Endodermal cell (in vitro differentiated cells): Measurements from ENCODE around the gene TARS1. TPM values are rescaled to one million over a fixed set of nuclear protein-coding genes. Genes with fewer than 3 reads are reported as not detected.

Experiments
- DNase-seq: peaks from one replicate; pipeline ENCODE4 v3.0.0-alpha.2; 2017
- H3K27ac ChIP-seq: 2 replicates; pipeline ENCODE4 v1.5.1; 2013; ENCODE audit warnings: mild to moderate bottlenecking, low read depth, low read length, moderate library complexity
- H3K27me3 ChIP-seq: 2 replicates; pipeline ENCODE4 v1.6.1; 2013; ENCODE audit warnings: mild to moderate bottlenecking, low read length, moderate library complexity; ENCODE audit not compliant: insufficient read depth, control insufficient read depth, poor library complexity, severe bottlenecking
- H3K36me3 ChIP-seq: 2 replicates; pipeline ENCODE4 v1.7.0; 2013; ENCODE audit warnings: mild to moderate bottlenecking, low read length, moderate library complexity; ENCODE audit not compliant: control insufficient read depth, insufficient read depth
- H3K4me1 ChIP-seq: one replicate; pipeline ENCODE4 v1.7.0; 2013; ENCODE audit warnings: low read length; ENCODE audit not compliant: control insufficient read depth, insufficient read depth
- H3K4me3 ChIP-seq: 2 replicates; pipeline ENCODE4 v1.5.1; 2013; ENCODE audit warnings: mild to moderate bottlenecking, low read length, moderate library complexity
- H3K9ac ChIP-seq: 2 replicates; pipeline ENCODE4 v1.6.1; 2013; ENCODE audit warnings: mild to moderate bottlenecking, low read length, moderate library complexity; ENCODE audit not compliant: poor library complexity, severe bottlenecking; ENCODE audit errors: extremely low read depth
- H3K9me3 ChIP-seq: 2 replicates; pipeline ENCODE4 v1.6.1; 2013; ENCODE audit warnings: mild to moderate bottlenecking, low read length, moderate library complexity; ENCODE audit not compliant: control insufficient read depth
- H3K27ac Mint-ChIP-seq: 2 replicates; pipeline ENCODE4 v1.8.0; 2020; ENCODE audit warnings: mixed read lengths
- H3K27me3 Mint-ChIP-seq: 2 replicates; pipeline ENCODE4 v1.8.0; 2021; ENCODE audit warnings: mild to moderate bottlenecking, mixed read lengths; ENCODE audit not compliant: insufficient read depth
- H3K36me3 Mint-ChIP-seq: 2 replicates; pipeline ENCODE4 v1.8.0; 2020; ENCODE audit warnings: low read depth, mixed read lengths
- H3K4me1 Mint-ChIP-seq: 2 replicates; pipeline ENCODE4 v1.8.0; 2020; ENCODE audit warnings: mixed read lengths
- H3K4me3 Mint-ChIP-seq: 2 replicates; pipeline ENCODE4 v1.8.0; 2020; ENCODE audit warnings: mild to moderate bottlenecking, moderate library complexity, mixed read lengths
- H3K9me3 Mint-ChIP-seq: 2 replicates; pipeline ENCODE4 v1.8.0; 2020; ENCODE audit warnings: mild to moderate bottlenecking, mixed read lengths
- CTCF ChIP-seq: fragments of 200-600 bp; sonication (generic); conservative IDR thresholded peaks from 2 replicates; pipeline ENCODE4 v1.5.0; 2021; ENCODE audit warnings: antibody characterized with exemption, mild to moderate bottlenecking
- WGBS, 2 experiments: methylation state at CpG; one replicate each; pipeline versions ENCODE4 v1.1.5 to v1.1.7; 2013; ENCODE audit warnings: missing lambda C conversion rate in 2 of 2, mixed read lengths in 1 of 2; ENCODE audit not compliant: insufficient coverage in 1 of 2, insufficient read length in 1 of 2; 5-methylcytosine and 5-hydroxymethylcytosine counted together
- total RNA-seq, 2 donors: library from RNA; stranded (reverse); fragmentation: NEBNext Ultra II Directional in 1 of 2; extraction: Animal tissue kit (Norgen Biotek cat#: 25700) in 1 of 2; gene quantifications; 2 replicates in 1 of 2; 3 replicates in 1 of 2; pipeline ENCODE4 v1.2.1, GENCODE V29; 2021

Gene TARS1
- total RNA-seq, 2 donors from 2014 or later: 143 to 179 TPM

- no peak overlapping the region for H3K4me3 Mint-ChIP-seq
- peaks cover 16% of the 10 kb centered on the region for H3K9me3 Mint-ChIP-seq
- no peaks in the 10 kb centered on the region for H3K4me1 ChIP-seq
- no peak overlapping the region for H3K4me3 ChIP-seq
- no peaks in the 10 kb centered on the region for H3K4me1 Mint-ChIP-seq
- H3K27ac ChIP-seq: no peak overlapping the region
- H3K36me3 ChIP-seq: no peaks in the 10 kb centered on the region
- H3K27me3 ChIP-seq: no peaks in the 10 kb centered on the region
- peaks cover 2% of the 10 kb centered on the region for H3K27me3 Mint-ChIP-seq
- 85 to 100% methylated on average over 1 to 2 of the region's 2 CpGs for WGBS, 2 experiments
- peaks cover 16% of the 10 kb centered on the region for H3K9me3 ChIP-seq
- DNase-seq: no peak
- TF ChIP-seq CTCF: no peak
- H3K27ac Mint-ChIP-seq: no peak overlapping the region
- no peak overlapping the region for H3K9ac ChIP-seq
- peaks cover 3% of the 10 kb centered on the region for H3K36me3 Mint-ChIP-seq
Measured at GRCh38 chr5:33516421-33516820, 75.7 kb downstream of the TARS1 start.
